ENCODE data around the gene TLE4.
"Not testable (repeated sequence)": the region's sequence is repeated elsewhere in the genome, so short reads cannot be mapped to it uniquely, and the experiment has no call there.

The TLE4 gene

DNA sequence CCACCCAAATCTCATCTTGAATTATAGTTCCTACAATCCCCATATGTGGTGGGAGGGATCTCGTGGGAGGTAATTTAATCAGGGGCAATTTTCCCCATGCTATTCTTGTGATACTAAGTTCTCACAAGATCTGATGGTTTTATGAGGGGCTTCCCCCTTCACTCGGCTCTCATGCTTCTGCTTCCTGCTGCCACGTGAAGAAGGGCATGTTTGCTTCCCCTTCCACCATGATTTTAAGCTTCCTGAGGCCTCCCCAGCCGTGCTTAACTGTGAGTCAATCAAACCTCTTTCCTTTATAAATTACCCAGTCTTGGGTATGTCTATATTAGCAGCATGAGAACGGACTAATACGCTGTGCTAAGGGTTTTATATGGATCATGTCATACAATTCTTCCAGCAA is 72.3 kb downstream of the TLE4 start:
- DNase-seq (no peak), ATAC-seq (replicated peaks) (no peak)
- H3K4me1 Mint-ChIP-seq = peaks cover 2 to 9% of the 10 kb centered on the region in 2 donors
- H3K27ac Mint-ChIP-seq = no peak overlapping the region
- H3K36me3 Mint-ChIP-seq = peaks cover 41 to 53% of the 10 kb centered on the region in 2 donors
- peaks cover 18 to 22% of the 10 kb centered on the region in 2 donors for H3K9me3 Mint-ChIP-seq
- no peak overlapping the region for H3K4me3 Mint-ChIP-seq
- no peaks in the 10 kb centered on the region for H3K27me3 Mint-ChIP-seq

- H3K4me1 Mint-ChIP-seq = peaks cover 2 to 9% of the 10 kb centered on the region in 2 donors
- no peak overlapping the region for H3K27ac Mint-ChIP-seq
- H3K4me3 Mint-ChIP-seq = no peak overlapping the region
- no peaks in the 10 kb centered on the region for H3K27me3 Mint-ChIP-seq
- DNase-seq = no peak
- H3K9me3 Mint-ChIP-seq = peaks cover 18 to 22% of the 10 kb centered on the region in 2 donors
- no peak for ATAC-seq (replicated peaks)
- peaks cover 41 to 53% of the 10 kb centered on the region in 2 donors for H3K36me3 Mint-ChIP-seq
Observed at GRCh38 chr9:79644601-79645000, 72.8 kb downstream of the TLE4 start.

GRCh38 chr9:79645110-79645509 is 73.3 kb downstream of the TLE4 start:
- Mint-ChIP-seq H3K27me3 (no peaks in the 10 kb centered on the region), H3K27ac (no peak overlapping the region), H3K4me1 (peaks cover 2 to 9% of the 10 kb centered on the region in 2 donors), H3K9me3 (peaks cover 18 to 22% of the 10 kb centered on the region in 2 donors), H3K36me3 (peaks cover 39 to 49% of the 10 kb centered on the region in 2 donors), H3K4me3 (no peak overlapping the region)
- DNase-seq (no peak), ATAC-seq (replicated peaks) (no peak)

DNA sequence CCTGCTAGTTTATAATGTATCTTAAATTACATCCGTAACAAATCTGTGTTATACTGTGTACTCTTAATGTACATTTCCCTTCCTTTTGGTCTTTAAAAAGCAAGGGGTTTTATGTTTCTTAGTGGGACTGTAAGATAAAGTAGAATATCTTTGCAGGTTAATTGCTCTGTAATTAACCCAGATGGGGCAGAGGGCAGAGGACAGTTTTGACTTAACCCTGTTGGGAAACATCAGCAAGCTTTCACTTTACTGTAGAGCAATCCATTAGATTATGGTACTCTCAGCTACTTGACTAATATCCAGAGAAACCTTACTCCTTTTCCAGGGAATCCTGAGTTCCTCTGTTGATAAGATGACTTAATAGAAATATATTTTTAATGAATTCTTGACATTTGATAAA is 74.3 kb downstream of the TLE4 start:
- no peak overlapping the region for H3K27ac Mint-ChIP-seq
- no peak overlapping the region for H3K4me3 Mint-ChIP-seq
- H3K9me3 Mint-ChIP-seq = peaks cover 18 to 22% of the 10 kb centered on the region in 2 donors
- H3K27me3 Mint-ChIP-seq = no peaks in the 10 kb centered on the region
- ATAC-seq (replicated peaks) = no peak
- H3K36me3 Mint-ChIP-seq = peaks cover 36 to 47% of the 10 kb centered on the region in 2 donors
- peaks cover 2 to 18% of the 10 kb centered on the region in 2 donors for H3K4me1 Mint-ChIP-seq
- no peak for DNase-seq

GRCh38 chr9:79651251-79651795 is 79.6 kb downstream of the TLE4 start:
- Mint-ChIP-seq H3K4me1 (peaks cover 2 to 13% of the 10 kb centered on the region in 2 donors), H3K9me3 (no peaks in the 10 kb centered on the region), H3K27me3 (no peaks in the 10 kb centered on the region), H3K27ac (no peak overlapping the region), H3K36me3 (peaks cover 8 to 28% of the 10 kb centered on the region in 2 donors), H3K4me3 (no peak overlapping the region)
- ATAC-seq (replicated peaks) = no peak
- no peak for DNase-seq

DNA sequence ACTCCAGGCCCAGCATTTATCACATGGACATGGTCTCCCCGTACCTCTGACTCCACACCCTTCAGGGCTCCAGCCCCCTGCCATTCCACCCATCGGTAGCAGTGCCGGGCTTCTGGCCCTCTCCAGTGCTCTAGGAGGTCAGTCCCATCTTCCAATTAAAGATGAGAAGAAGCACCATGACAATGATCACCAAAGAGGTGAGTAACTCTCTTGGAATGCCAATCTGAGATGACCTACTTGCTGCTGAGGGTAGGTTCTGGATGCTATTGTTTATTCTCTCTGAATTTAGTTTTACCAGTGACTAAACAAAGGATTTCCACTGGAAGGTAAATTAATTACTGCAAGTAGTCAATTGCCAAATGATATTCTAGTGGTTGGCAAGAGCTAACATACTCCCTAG is 80.8 kb downstream of the TLE4 start:
- H3K9me3 Mint-ChIP-seq = no peaks in the 10 kb centered on the region
- no peak overlapping the region for H3K4me3 Mint-ChIP-seq
- no peaks in the 10 kb centered on the region for H3K27me3 Mint-ChIP-seq
- peaks cover 2 to 13% of the 10 kb centered on the region in 2 donors for H3K4me1 Mint-ChIP-seq
- H3K36me3 Mint-ChIP-seq = peaks cover 19 to 41% of the 10 kb centered on the region in 2 donors
- DNase-seq = no peak
- H3K27ac Mint-ChIP-seq = no peak overlapping the region
- no peak for ATAC-seq (replicated peaks)

DNA sequence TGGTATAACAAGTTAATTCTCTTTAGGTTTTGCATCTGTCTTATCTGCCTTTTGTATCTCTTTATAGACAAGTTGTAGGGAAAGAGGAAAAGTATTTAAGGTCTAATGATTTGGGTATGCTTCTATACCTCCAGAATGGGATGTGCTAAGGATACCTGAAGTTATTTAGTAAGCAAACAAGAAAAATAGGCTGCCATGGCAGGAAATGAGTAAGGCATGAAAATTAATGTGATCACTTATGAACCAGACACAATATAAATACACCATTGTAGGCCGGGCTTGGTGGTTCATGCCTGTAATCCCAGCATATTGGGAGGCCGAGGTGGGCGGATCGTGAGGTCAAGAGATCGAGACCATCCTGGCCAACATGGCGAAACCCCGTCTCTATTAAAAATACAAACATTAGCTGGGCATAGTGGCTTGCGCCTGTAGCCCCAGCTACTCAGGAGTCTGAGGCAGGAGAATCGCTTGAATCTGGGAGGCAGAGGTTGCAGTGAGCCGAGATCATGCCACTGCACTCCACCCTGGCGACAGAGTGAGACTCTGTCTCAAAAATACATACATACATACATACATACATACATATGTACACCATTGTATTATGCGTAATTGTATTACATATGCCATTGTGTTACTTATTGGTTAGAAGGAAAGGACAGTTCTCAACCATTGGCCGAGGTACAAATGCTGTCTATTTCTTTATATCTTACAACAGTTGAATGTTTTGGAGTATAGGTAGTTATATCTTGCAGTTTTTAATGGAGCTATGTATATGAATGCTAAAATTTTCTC is 83.0 kb downstream of the TLE4 start:
- H3K9me3 Mint-ChIP-seq; ATAC-seq (replicated peaks); H3K27me3 Mint-ChIP-seq; H3K27ac Mint-ChIP-seq; H3K4me3 Mint-ChIP-seq; DNase-seq: not testable (repeated sequence)
- Mint-ChIP-seq H3K4me1 (peaks cover 4 to 13% of the 10 kb centered on the region in 2 donors), H3K36me3 (peaks cover 25 to 54% of the 10 kb centered on the region in 2 donors)

- no peak for ATAC-seq (replicated peaks)
- peaks cover 27 to 48% of the 10 kb centered on the region in 2 donors for H3K36me3 Mint-ChIP-seq
- H3K27me3 Mint-ChIP-seq = no peaks in the 10 kb centered on the region
- H3K4me3 Mint-ChIP-seq = no peak overlapping the region
- H3K27ac Mint-ChIP-seq = no peak overlapping the region
- DNase-seq = no peak
- H3K9me3 Mint-ChIP-seq = no peaks in the 10 kb centered on the region
- peaks cover 4 to 9% of the 10 kb centered on the region in 2 donors for H3K4me1 Mint-ChIP-seq
Observed at GRCh38 chr9:79655551-79655950, 83.8 kb downstream of the TLE4 start.

GRCh38 chr9:79656169-79656568 is 84.4 kb downstream of the TLE4 start:
- Mint-ChIP-seq H3K4me3 (no peak overlapping the region), H3K4me1 (peaks cover 3 to 4% of the 10 kb centered on the region in 2 donors), H3K9me3 (no peaks in the 10 kb centered on the region), H3K27ac (no peak overlapping the region), H3K36me3 (peaks cover 27 to 48% of the 10 kb centered on the region in 2 donors), H3K27me3 (no peaks in the 10 kb centered on the region)
- ATAC-seq (replicated peaks) = no peak
- no peak for DNase-seq

GRCh38 chr9:79657891-79658290 is 86.1 kb downstream of the TLE4 start:
- Mint-ChIP-seq H3K27ac (no peak overlapping the region), H3K27me3 (no peaks in the 10 kb centered on the region), H3K4me1 (peaks cover 7 to 11% of the 10 kb centered on the region in 2 donors), H3K36me3 (peaks cover 25 to 47% of the 10 kb centered on the region in 2 donors), H3K9me3 (no peaks in the 10 kb centered on the region), H3K4me3 (no peak overlapping the region)
- no peak for ATAC-seq (replicated peaks)
- DNase-seq = no peak

DNA sequence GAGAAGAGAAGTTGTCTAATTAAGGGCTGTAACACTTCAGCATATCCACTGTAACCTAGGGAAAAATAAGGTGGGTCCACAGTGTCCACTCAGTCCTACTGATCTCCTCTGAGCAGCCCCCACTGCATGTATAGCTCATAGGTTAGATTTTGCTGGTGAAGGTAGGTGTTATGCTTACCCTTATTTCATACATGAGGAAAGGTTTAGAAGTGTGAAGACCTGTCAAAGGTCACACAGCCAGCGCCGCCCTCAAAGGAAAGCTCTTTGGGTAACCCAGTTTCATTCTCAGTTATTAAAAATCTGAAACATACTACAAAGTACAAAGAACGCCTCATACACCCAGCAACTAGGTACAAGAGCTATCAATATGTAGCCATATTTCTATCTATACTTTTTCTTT is 87.2 kb downstream of the TLE4 start:
- Mint-ChIP-seq H3K27me3 (no peaks in the 10 kb centered on the region), H3K27ac (no peak overlapping the region), H3K9me3 (no peaks in the 10 kb centered on the region), H3K36me3 (peaks cover 31 to 49% of the 10 kb centered on the region in 2 donors), H3K4me3 (no peak overlapping the region), H3K4me1 (peaks cover 11 to 19% of the 10 kb centered on the region in 2 donors)
- ATAC-seq (replicated peaks) (no peak), DNase-seq (no peak)

GRCh38 chr9:79660615-79661014 is 88.8 kb downstream of the TLE4 start:
- H3K9me3 Mint-ChIP-seq = no peaks in the 10 kb centered on the region
- H3K36me3 Mint-ChIP-seq = peaks cover 28 to 48% of the 10 kb centered on the region in 2 donors
- no peak overlapping the region for H3K27ac Mint-ChIP-seq
- no peak for DNase-seq
- H3K4me3 Mint-ChIP-seq = no peak overlapping the region
- H3K4me1 Mint-ChIP-seq = peaks cover 17 to 30% of the 10 kb centered on the region in 2 donors
- ATAC-seq (replicated peaks) = no peak
- no peaks in the 10 kb centered on the region for H3K27me3 Mint-ChIP-seq

GRCh38 chr9:79661279-79661678 is 89.5 kb downstream of the TLE4 start:
- Mint-ChIP-seq H3K27ac (no peak overlapping the region), H3K27me3 (no peaks in the 10 kb centered on the region), H3K36me3 (peaks cover 30 to 48% of the 10 kb centered on the region in 2 donors), H3K4me3 (no peak overlapping the region), H3K4me1 (peaks cover 17 to 30% of the 10 kb centered on the region in 2 donors), H3K9me3 (no peaks in the 10 kb centered on the region)
- DNase-seq (no peak), ATAC-seq (replicated peaks) (no peak)

- H3K36me3 Mint-ChIP-seq = peaks cover 25 to 43% of the 10 kb centered on the region in 2 donors
- no peaks in the 10 kb centered on the region for H3K27me3 Mint-ChIP-seq
- H3K27ac Mint-ChIP-seq = no peak overlapping the region
- H3K4me1 Mint-ChIP-seq = peaks cover 17 to 30% of the 10 kb centered on the region in 2 donors
- ATAC-seq (replicated peaks) (no peak), DNase-seq (no peak)
- H3K4me3 Mint-ChIP-seq = no peak overlapping the region
- H3K9me3 Mint-ChIP-seq = no peaks in the 10 kb centered on the region
Observed at GRCh38 chr9:79661886-79662536, 90.2 kb downstream of the TLE4 start.
